ENCODE results near the gene TSEN15. TPM values are rescaled to one million over a fixed set of nuclear protein-coding genes. Genes with fewer than 3 reads are reported as not detected.

The TSEN15 gene
- total and polyA plus RNA-seq, 2 of the 8 experiments (the other 6 are each of a cell fraction or from before 2014, with no cell fraction given), result 23.4 to 31.4 TPM

GRCh38 chr1:184050636-184051035 is 894 bp upstream of the TSEN15 start (continued):
- no peak for TF ChIP-seq SUZ12 (IDR thresholded peaks at IDR 0.05; ENCODE audit: low read length)
- TF ChIP-seq PHF8 (conservative IDR thresholded peaks at IDR 0.05; ENCODE audit: low read depth, low read length), result no peak

Measured in H1 (cell line).